Neuronal stem cell (in vitro differentiated cells): ENCODE data around the gene CD44.
A peak's percentile ranks its signal among the peaks of the same experiment; 100 is the strongest.

ENCODE experiments used
- DNase-seq: peaks from one replicate; pipeline ENCODE4 v3.0.0-alpha.2; 2013; ENCODE audit warnings: low spot score
- H2AFZ ChIP-seq: one replicate; pipeline ENCODE4 v1.6.1; 2013; ENCODE audit warnings: mild to moderate bottlenecking, low read length, inconsistent platforms
- H2AK5ac ChIP-seq: 2 replicates; pipeline ENCODE4 v1.6.1; 2013; ENCODE audit warnings: low read depth, mild to moderate bottlenecking, inconsistent platforms, low read length, moderate library complexity, mixed read lengths
- H2BK120ac ChIP-seq: 2 replicates; pipeline ENCODE4 v1.6.1; 2013; ENCODE audit warnings: low read depth, mild to moderate bottlenecking, inconsistent platforms, low read length, moderate library complexity, mixed read lengths
- H2BK12ac ChIP-seq: one replicate; pipeline ENCODE4 v1.6.1; 2013; ENCODE audit warnings: low read length, inconsistent platforms
- H2BK15ac ChIP-seq: 2 replicates; pipeline ENCODE4 v1.6.1; 2013; ENCODE audit warnings: mild to moderate bottlenecking, low read length, inconsistent platforms, mixed read lengths
- H2BK5ac ChIP-seq: one replicate; pipeline ENCODE4 v1.6.1; 2013; ENCODE audit warnings: inconsistent platforms, mild to moderate bottlenecking, low read length, moderate library complexity
- H3K14ac ChIP-seq: one replicate; pipeline ENCODE4 v1.6.1; 2013; ENCODE audit warnings: low read length, inconsistent platforms
- H3K18ac ChIP-seq: 2 replicates; pipeline ENCODE4 v1.6.1; 2013; ENCODE audit warnings: low read length, inconsistent platforms
- H3K23ac ChIP-seq: 2 replicates; pipeline ENCODE4 v1.6.1; 2013; ENCODE audit warnings: low read depth, mild to moderate bottlenecking, mixed read lengths, low read length, inconsistent platforms; ENCODE audit not compliant: poor library complexity
- H3K27ac ChIP-seq: replicated peaks from 3 replicates; pipeline ENCODE4 v1.5.1; 2013; ENCODE audit warnings: low read length, inconsistent platforms
- H3K27me3 ChIP-seq, 3 experiments: 2 replicates each; pipeline ENCODE4 v1.6.1; 2013; ENCODE audit warnings: low read length in 3 of 3, mild to moderate bottlenecking in 2 of 3, inconsistent platforms in 1 of 3, low read depth in 1 of 3, mixed read lengths in 1 of 3, moderate library complexity in 1 of 3; ENCODE audit not compliant: control insufficient read depth in 3 of 3, insufficient read depth in 3 of 3
- H3K36me3 ChIP-seq, 2 donors: replicated peaks in 1 of 2; 2 replicates each; pipeline ENCODE4 v1.6.1; 2013; ENCODE audit warnings: low read length in 2 of 2; ENCODE audit not compliant: control insufficient read depth in 2 of 2, insufficient read depth in 2 of 2
- H3K4ac ChIP-seq: 2 replicates; pipeline ENCODE4 v1.6.1; 2013; ENCODE audit warnings: inconsistent platforms, mild to moderate bottlenecking, low read length, moderate library complexity
- H3K4me1 ChIP-seq, 2 donors: 1 replicate in 1 of 2; 2 replicates in 1 of 2; pipeline ENCODE4 v1.6.1; 2013; ENCODE audit warnings: low read length in 2 of 2, low read depth in 1 of 2; ENCODE audit not compliant: control insufficient read depth in 2 of 2, insufficient read depth in 1 of 2
- H3K4me2 ChIP-seq: one replicate; pipeline ENCODE4 v1.6.1; 2013; ENCODE audit warnings: mild to moderate bottlenecking, low read length, inconsistent platforms; ENCODE audit not compliant: insufficient read depth, poor library complexity, severe bottlenecking
- H3K4me3 ChIP-seq, 2 donors: 2 replicates each; pipeline ENCODE4 v1.5.1; 2013; ENCODE audit warnings: low read length in 2 of 2, mild to moderate bottlenecking in 2 of 2, inconsistent platforms in 1 of 2, moderate library complexity in 1 of 2
- H3K79me1 ChIP-seq: one replicate; pipeline ENCODE4 v1.6.1; 2013; ENCODE audit warnings: low read depth, mild to moderate bottlenecking, inconsistent platforms, low read length, moderate library complexity
- H3K9ac ChIP-seq: one replicate; pipeline ENCODE4 v1.6.1; 2013; ENCODE audit warnings: mild to moderate bottlenecking, low read depth, low read length, inconsistent platforms; ENCODE audit not compliant: poor library complexity
- H3K9me3 ChIP-seq, 2 donors: replicated peaks in 1 of 2; 2 replicates each; pipeline versions ENCODE3 to v1.6.1; 2013; ENCODE audit warnings: low read length in 2 of 2, mild to moderate bottlenecking in 2 of 2, inconsistent platforms in 1 of 2, low read depth in 1 of 2, mixed read lengths in 1 of 2, moderate library complexity in 1 of 2; ENCODE audit not compliant: control insufficient read depth in 2 of 2, insufficient read depth in 1 of 2
- H4K8ac ChIP-seq: one replicate; pipeline ENCODE4 v1.6.1; 2013; ENCODE audit warnings: low read depth, mild to moderate bottlenecking, inconsistent platforms, low read length, moderate library complexity
- H4K91ac ChIP-seq: one replicate; pipeline ENCODE4 v1.6.1; 2013; ENCODE audit warnings: low read length, low read depth, mild to moderate bottlenecking, inconsistent platforms; ENCODE audit not compliant: poor library complexity
- WGBS, 2 donors: extraction: QIAGEN DNeasy Blood & Tissue Kit; methylation state at CpG; one replicate each; pipeline ENCODE4 v1.1.7; 2013; ENCODE audit warnings: missing lambda C conversion rate in 2 of 2, mixed read lengths in 1 of 2; ENCODE audit not compliant: insufficient read length in 2 of 2, insufficient replicate concordance in 1 of 2; ENCODE audit errors: extremely low coverage in 2 of 2; 5-methylcytosine and 5-hydroxymethylcytosine counted together

Gene CD44

GRCh38 chr11:35116245-35116644 lies 22.7 kb upstream of the CD44 start:
- H2AK5ac ChIP-seq = no peak overlapping the region
- H2BK12ac ChIP-seq = no peak overlapping the region
- no CpG with 5 or more reads among the region's 5 CpGs for WGBS, 2 donors
- H3K27me3 ChIP-seq = peaks cover 0 to 6% (median 0%) of the 10 kb centered on the region in 3 experiments
- H3K4me1 ChIP-seq = no peaks in the 10 kb centered on the region
- H4K8ac ChIP-seq = no peak overlapping the region
- H3K79me1 ChIP-seq = no peaks in the 10 kb centered on the region
- no peak overlapping the region for H3K14ac ChIP-seq
- no peak overlapping the region for H4K91ac ChIP-seq
- H3K4me2 ChIP-seq = no peak overlapping the region
- H3K9ac ChIP-seq = no peak overlapping the region
- H3K4me3 ChIP-seq = no peak overlapping the region
- H3K18ac ChIP-seq = no peak overlapping the region
- H3K27ac ChIP-seq = no peak overlapping the region
- no peak overlapping the region for H2BK120ac ChIP-seq
- H3K4ac ChIP-seq = no peak overlapping the region
- H3K23ac ChIP-seq = no peak overlapping the region
- peak overlapping the region; percentile 20 for H2BK5ac ChIP-seq
- H3K36me3 ChIP-seq = no peaks in the 10 kb centered on the region
- no peaks in the 10 kb centered on the region for H3K9me3 ChIP-seq
- H2BK15ac ChIP-seq = no peak overlapping the region
- no peak overlapping the region for H2AFZ ChIP-seq
- DNase-seq = no peak

GRCh38 chr11:35116762-35117640 lies 22.0 kb upstream of the CD44 start:
- Histone ChIP-seq H3K4me3 (no peak overlapping the region), H3K18ac (peak overlapping the region; percentile 22), H4K8ac (no peak overlapping the region), H3K9ac (no peak overlapping the region), H3K79me1 (no peaks in the 10 kb centered on the region), H2BK15ac (no peak overlapping the region), H3K23ac (no peak overlapping the region), H2BK12ac (no peak overlapping the region), H2BK120ac (no peak overlapping the region), H3K36me3 (no peaks in the 10 kb centered on the region), H3K4me1 (no peaks in the 10 kb centered on the region), H3K14ac (no peak overlapping the region), H3K4me2 (no peak overlapping the region), H3K9me3 (no peaks in the 10 kb centered on the region), H3K27me3 (peaks cover 0 to 6% (median 0%) of the 10 kb centered on the region in 3 experiments), H2AK5ac (no peak overlapping the region), H4K91ac (no peak overlapping the region), H3K27ac (no peak overlapping the region), H2AFZ (no peak overlapping the region), H2BK5ac (peak overlapping the region; percentile 20), H3K4ac (peak overlapping the region; percentile 44)
- DNase-seq = no peak
- WGBS, 2 donors = no CpG with 5 or more reads among the region's 4 CpGs

- Histone ChIP-seq H4K8ac (no peak overlapping the region), H3K79me1 (no peaks in the 10 kb centered on the region), H2BK120ac (no peak overlapping the region), H3K9ac (no peak overlapping the region), H3K18ac (no peak overlapping the region), H2BK12ac (no peak overlapping the region), H2AFZ (no peak overlapping the region), H3K4me1 (no peaks in the 10 kb centered on the region), H3K4me3 (no peak overlapping the region), H3K27me3 (peaks cover 0 to 10% (median 0%) of the 10 kb centered on the region in 3 experiments), H3K4ac (no peak overlapping the region), H2BK15ac (no peak overlapping the region), H3K23ac (no peak overlapping the region), H3K36me3 (no peaks in the 10 kb centered on the region), H3K14ac (no peak overlapping the region), H3K9me3 (no peaks in the 10 kb centered on the region), H3K27ac (no peak overlapping the region), H4K91ac (no peak overlapping the region), H2AK5ac (no peak overlapping the region), H3K4me2 (no peak overlapping the region), H2BK5ac (no peak overlapping the region)
- no CpG with 5 or more reads among the region's 4 CpGs for WGBS, 2 donors
- no peak for DNase-seq
Observed at GRCh38 chr11:35118906-35119305, 20.1 kb upstream of the CD44 start.

GRCh38 chr11:35121326-35121865 lies 17.6 kb upstream of the CD44 start:
- H2BK120ac ChIP-seq = no peak overlapping the region
- H3K18ac ChIP-seq = no peak overlapping the region
- H3K79me1 ChIP-seq = no peaks in the 10 kb centered on the region
- no peak overlapping the region for H4K91ac ChIP-seq
- H3K14ac ChIP-seq = no peak overlapping the region
- no peak overlapping the region for H3K4me3 ChIP-seq
- no peak overlapping the region for H2BK15ac ChIP-seq
- H3K4me2 ChIP-seq = no peak overlapping the region
- no peaks in the 10 kb centered on the region for H3K4me1 ChIP-seq
- no peak overlapping the region for H3K27ac ChIP-seq
- no peak overlapping the region for H3K23ac ChIP-seq
- no peaks in the 10 kb centered on the region for H3K9me3 ChIP-seq
- no peak overlapping the region for H3K9ac ChIP-seq
- no peaks in the 10 kb centered on the region for H3K36me3 ChIP-seq
- H2AFZ ChIP-seq = no peak overlapping the region
- H2BK12ac ChIP-seq = no peak overlapping the region
- no peak overlapping the region for H2BK5ac ChIP-seq
- no peak for DNase-seq
- no CpG with 5 or more reads among the region's 2 CpGs for WGBS, 2 donors
- no peak overlapping the region for H4K8ac ChIP-seq
- H3K4ac ChIP-seq = no peak overlapping the region
- H3K27me3 ChIP-seq = peaks cover 0 to 10% (median 0%) of the 10 kb centered on the region in 3 experiments
- H2AK5ac ChIP-seq = no peak overlapping the region
